Muscle of back (tissue), 13 donors: ENCODE data around the gene SMYD5. TPM values are rescaled to one million over a fixed set of nuclear protein-coding genes. Genes with fewer than 3 reads are reported as not detected.
A peak's percentile ranks its signal among the peaks of the same experiment; 100 is the strongest.
"Not testable (repeated sequence)": the region's sequence is repeated elsewhere in the genome, so short reads cannot be mapped to it uniquely, and the experiment has no call there.

Source experiments
- DNase-seq, 3 donors: peaks; one replicate each; pipeline versions ENCODE4 v3.0.0 to v3.0.0-alpha.2; 2013
- long read RNA-seq, 9 donors: transcript quantifications; one replicate each; lab custom pipeline, GENCODE V29; 2026
- polyA plus RNA-seq, 10 donors: library from polyadenylated mRNA; unstranded; fragments of 120-200 nt; gene quantifications; one replicate each; pipeline ENCODE4 v1.2.1, GENCODE V29; 2013; ENCODE audit not compliant: insufficient read length in 10 of 10

The SMYD5 gene
- 10 to 100 TPM; 29.5 to 35.7 (median 32.1) TPM for polyA plus RNA-seq
- long read RNA-seq, donor 1, partial matches to known transcripts, result 29 of 30 reads
- long read RNA-seq, donor 1, other reads (novel, unspliced or antisense), result 0 of 30 reads
- long read RNA-seq, donor 2, partial matches to known transcripts, result 0 of 3 reads
- long read RNA-seq, donor 2, other reads (novel, unspliced or antisense), result 0 of 3 reads
- long read RNA-seq, donor 3, result 0 reads
- long read RNA-seq, donor 4, partial matches to known transcripts, result 0 of 1 reads
- long read RNA-seq, donor 4, other reads (novel, unspliced or antisense), result 0 of 1 reads
- long read RNA-seq, donor 5, partial matches to known transcripts, result 46 of 98 reads
- long read RNA-seq, donor 5, other reads (novel, unspliced or antisense), result 50 of 98 reads
- long read RNA-seq, donor 6, transcript SMYD5-202 (13 exons, 2,593 nt), result major isoform, 5 of 88 reads
- long read RNA-seq, donor 6, partial matches to known transcripts, result 83 of 88 reads
- long read RNA-seq, donor 6, other reads (novel, unspliced or antisense), result 0 of 88 reads
- long read RNA-seq, donor 7, partial matches to known transcripts, result 0 of 1 reads
- long read RNA-seq, donor 7, other reads (novel, unspliced or antisense), result 0 of 1 reads
- long read RNA-seq, donor 8, partial matches to known transcripts, result 27 of 28 reads
- long read RNA-seq, donor 8, other reads (novel, unspliced or antisense), result 0 of 28 reads
- long read RNA-seq, donor 9, partial matches to known transcripts, result 0 of 1 reads
- long read RNA-seq, donor 9, other reads (novel, unspliced or antisense), result 0 of 1 reads

DNA sequence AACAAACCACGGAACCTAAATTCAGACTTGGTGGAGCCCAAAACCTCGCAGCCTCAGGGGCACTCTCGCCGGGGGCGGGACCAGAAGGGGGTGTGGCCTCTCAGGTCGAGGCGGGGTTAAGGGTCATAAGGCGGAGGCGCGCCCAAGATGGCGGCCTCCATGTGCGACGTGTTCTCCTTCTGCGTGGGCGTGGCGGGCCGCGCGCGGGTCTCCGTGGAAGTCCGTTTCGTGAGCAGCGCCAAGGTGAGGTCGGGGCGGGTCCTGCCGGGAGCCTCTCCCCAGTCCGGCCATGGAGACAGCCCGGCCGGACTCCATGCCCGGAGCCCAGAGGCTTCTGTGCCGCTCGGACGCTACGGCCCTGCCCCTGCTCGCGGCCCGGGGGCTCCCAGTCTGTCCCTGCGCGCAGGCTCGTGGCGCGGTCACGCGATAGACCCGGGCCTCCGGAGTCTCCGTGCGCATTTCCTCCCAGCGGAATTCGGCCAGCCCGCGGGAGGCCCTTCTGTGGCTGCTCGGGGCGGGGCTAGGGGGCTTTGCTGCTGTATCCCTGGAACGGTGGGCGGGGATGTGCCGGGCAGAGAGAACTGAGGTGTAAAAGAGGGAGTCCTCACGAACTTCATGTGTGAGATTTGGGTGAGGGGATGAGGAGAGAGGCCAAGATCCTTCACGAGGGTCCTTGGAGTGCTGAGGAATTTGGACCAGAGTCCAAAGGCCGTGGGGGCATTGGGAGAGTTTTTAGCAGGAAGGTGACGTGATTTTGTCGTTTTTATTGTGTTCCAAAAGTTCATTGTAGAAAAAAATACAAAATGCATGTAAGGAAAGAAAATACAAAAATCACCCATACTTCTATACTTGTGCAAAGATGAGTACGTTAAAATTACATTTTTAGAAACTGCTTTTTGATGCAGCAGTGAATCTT lies at the start of gene SMYD5:
Gene SMYD5 (plus strand): TSS at position 126 of the 916 bp plus-strand sequence. CDS start 22 bp downstream, at position 148.
- peak; percentile 68 to 92 (median 83) for DNase-seq

DNA sequence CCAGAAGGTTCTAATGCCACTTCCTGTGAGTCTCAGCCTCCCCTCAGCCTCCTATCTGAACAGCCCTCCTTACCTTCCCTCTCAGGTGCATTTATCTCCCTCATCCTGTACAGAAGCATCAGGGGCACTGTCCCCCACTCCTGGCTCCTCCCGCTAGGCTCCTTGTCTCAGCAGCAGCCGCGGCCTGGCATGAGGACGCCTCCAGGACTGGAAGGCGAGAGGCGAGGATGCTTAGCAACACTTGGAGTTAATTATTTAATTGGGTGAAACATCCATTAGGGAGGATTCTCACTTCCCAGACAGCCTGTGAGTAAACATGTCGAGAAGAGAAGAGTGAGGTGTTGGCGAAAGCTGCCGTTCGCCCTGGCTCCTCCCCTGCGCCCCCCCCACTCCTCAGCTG lies 48.1 kb upstream of the SMYD5 start:
- DNase-seq, result not testable (repeated sequence)

DNA sequence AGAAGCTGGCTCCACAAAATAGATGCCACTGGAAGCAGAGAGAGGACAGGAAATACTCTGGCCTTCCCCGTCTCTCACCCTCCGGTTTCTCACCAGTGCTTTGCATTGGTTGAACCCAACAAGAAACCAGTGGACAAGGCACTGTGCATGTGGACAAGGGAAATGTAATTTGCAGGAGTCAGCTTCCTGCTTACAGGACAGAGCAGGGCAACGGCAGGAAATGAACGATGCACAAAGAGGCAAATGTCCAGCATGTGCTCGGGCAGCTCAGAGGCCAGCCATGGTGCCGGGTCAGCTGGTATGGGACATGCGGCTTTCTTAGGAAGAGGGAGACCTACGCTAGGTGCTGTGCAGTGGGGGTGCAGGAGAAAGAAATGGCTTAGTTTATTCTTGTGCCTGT lies 47.2 kb upstream of the SMYD5 start:
- DNase-seq, result not testable (repeated sequence)

DNA sequence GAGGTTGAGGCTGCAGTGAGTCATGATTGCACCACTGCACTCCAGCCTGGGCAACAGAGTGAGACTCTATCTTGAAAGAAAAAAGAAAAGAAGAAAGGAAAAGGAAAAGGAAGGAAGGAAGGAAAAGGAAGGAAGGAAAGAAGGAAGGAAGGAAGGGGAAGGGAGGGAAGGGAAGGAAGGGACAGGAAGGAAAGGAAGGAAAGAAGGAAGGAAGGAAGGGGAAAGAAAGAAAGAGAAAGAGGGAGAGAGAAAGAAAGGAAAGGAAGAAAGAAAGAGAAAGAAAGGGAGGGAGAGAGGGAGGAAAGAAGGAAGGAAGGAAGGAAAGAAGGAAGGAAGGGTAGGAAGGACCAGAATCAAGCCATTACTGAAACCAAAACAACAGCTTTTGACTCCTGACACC lies 45.7 kb upstream of the SMYD5 start:
- not testable (repeated sequence) for DNase-seq

DNA sequence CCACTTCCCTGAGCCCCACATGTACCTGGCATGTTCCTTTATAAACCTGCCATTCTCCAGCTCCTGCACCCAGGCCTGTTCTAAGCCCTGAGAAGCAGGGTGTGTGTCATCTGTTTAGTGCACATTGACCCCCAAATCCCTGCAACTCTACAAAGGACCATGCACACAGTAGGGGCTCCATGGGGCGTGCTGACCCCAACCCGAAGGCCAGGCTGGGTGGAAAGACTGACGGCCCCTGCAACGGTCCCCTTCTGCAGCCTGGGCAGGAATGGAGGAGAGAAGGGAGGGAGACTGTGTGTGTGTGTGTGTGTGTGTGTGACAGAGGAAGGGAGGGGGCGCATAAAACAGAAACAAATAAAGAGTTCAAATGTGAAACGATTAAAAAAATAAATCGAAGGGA lies 43.7 kb upstream of the SMYD5 start:
- DNase-seq, result not testable (repeated sequence)

DNA sequence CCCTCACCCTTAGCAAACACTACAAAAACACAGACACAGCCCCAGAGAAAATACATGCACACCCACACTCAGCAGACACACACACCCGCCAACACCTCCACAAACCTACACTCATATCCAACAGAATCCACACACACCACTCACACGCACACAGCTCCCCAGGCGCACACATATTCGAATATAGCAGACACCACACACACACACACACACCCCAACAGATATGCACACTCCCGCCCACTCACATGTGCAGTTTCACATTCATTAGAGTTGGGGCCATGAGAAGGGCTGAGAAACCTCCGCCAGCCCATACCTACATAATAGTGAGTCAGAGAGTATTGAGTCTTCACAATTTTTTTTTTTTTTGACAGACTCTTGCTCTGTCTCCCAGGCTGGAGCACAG lies 41.1 kb upstream of the SMYD5 start:
- no peak for DNase-seq

DNA sequence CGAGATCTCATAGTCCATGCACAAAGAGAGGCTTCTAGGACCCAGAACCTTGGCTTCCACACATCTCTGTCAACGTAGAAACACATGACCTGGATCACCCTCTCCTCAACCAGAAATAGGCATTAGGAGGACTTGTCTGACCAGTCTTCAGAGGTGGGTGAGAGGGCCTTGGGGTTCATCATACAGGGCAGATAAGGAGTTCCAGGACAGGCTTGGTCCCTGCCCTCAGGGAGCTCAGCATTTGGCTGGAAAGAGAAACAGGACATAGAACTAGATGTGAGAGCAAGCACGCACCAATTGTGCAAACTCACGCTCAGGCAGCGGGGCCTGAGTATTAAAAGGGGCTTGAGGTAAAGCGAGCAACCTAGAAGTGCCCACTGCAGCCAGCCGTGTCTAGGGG lies 40.3 kb upstream of the SMYD5 start:
- DNase-seq, result no peak

DNA sequence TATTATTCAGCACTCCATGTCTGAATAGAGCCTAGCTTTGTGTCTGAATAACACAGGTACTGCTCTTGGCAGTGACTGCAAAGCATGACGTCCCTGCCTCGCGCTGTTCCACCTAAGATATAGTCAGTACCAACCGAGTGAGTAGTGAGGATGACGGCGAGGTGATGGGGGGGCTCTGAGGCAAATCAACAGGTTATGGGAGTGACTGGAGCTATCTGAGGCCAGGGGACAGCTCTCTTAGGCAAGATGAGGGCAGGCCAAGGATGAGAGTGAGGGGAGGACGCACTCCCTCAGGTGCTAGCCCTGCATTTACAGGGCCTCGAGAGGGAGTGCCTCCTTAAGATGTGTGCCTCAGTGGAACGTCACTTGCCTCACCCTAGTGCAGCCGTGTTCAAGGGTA lies 39.8 kb upstream of the SMYD5 start:
- DNase-seq, result no peak

DNA sequence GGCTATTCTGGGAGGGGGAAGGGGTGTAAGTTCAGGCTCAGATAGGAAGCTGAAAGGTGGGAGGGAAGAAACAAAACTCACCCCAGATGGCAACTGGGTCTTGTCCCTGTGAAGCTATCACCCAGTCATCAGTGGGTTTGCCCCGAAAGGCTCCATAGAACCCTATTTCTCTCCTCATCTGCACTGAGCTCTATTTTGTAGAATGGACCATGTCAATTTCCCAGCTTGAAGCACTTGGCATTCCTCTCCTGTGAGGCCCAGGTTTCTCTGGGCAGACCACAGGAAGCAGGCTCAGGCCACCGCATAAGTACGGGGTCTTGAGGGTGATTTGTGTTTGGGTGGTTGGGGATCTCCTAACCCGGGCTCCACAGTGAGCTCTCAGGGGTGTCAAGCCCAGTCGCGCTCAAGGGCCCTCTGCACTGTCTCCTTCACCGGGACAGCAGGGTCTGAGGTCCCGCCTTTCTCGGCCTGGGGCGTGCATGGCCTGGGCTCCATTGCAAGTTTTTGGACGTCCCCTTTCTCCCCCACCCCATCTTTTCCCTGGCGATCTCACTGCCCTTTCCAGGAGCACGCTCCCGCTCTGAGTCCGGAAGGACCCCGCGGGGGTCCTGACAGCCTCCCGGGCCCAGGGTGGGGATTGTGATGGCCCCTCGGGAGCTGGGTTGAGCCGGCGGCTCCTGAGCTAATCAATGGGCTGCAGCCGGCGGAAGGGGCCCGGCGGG lies 38.9 kb upstream of the SMYD5 start:
- DNase-seq, result peak in 1 of 3 donors; percentile 22

DNA sequence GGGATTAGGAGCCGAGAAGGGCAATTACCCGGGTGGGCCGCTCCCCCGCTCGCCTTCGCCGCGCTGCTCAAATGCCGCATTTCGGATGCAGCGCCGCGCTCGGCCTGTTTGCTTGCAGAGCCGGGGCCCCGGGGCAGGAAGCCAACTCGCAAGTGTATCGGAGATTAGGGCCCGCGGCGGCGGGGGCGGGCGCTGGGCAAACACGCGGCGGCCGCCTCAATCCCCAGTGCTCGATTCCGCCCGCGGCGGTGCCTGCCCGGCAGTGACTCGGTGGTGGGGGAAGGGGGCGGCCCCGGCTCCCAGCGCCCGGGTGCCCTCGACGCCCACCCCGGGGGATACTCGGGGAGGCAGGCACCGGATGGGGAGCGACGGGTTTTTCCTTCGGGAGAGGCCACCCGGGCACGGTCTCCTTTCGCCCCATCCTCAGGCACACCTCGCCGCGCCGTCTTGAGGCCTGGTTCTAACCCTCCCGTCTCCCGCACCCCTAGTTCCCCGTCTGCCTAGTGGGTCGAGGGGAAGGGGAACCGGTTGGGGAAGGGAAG lies 38.3 kb upstream of the SMYD5 start:
- DNase-seq, result peak; percentile 43 to 78 (median 69)

DNA sequence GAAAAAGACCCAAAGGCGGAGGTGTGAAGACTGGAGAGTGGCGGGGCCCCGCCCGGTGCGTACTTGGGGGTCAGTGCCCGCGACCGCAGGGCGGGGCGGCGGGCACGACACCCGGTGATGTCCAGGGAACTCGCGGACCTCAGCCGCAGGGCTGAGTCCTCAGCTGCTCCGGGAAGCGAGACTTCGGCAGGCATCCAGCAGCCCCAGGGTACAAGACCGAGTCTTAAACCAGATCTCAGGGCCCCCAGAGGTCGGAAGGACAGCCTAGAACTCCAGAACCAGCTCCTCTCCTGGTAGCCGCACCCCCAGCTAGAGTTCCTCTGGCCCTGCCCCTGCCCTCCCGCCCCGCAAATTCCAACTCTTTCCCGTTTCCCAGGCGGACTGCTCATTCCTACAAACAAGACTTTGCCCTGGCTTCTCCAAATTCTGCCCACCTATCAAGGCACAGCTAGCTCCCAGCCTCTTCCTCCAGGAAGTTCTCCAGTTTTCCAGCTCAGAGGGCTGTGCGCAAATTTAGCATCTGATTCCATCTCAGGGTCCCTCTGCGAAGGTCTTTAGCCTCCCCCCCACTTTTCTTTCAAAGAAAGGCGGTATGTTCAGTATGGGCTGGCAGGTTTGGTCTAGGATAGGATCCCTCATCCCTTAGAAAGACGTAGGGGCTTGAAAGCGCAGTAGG lies 37.7 kb upstream of the SMYD5 start:
- DNase-seq, result peak in 2 of 3 donors; percentile 11 to 39

DNA sequence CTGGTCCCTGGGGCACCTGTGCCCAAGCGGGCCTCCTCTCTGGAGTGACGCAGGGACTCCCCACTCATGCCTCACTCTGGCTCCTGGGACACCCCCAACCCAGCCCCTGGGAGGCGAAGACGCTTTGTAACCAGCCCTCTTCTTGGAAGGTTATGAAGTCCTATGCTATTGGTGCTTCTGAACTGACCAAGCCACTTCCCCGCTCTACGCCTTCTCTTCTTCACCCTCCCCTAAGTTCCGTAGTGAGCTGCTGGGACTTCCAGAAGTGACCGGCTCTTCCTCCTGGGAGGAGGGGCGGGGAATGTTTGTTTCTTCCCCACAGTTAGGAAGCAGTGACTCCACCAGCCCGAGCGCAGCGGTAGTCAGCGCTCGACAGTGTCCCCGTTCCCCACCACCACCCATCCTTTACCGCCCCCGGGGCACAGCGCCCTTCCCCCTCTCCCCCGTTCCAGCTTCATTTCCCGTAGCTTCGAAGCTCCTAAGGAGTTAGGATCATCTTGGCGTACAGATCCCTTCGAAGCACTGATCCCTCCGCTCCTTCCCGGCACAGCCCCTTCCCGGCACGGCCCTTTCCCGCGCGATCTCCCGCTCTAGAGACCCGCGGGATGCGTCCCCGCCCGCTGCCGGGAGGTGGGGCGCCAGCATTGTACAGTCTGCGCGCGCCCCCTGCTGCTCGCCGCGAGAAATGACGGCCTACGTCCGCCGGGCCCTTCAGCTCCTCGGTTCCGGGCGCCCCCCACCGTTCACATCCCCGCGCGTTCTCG lies 37.0 kb upstream of the SMYD5 start:
- peak; percentile 78 to 96 (median 91) for DNase-seq

DNA sequence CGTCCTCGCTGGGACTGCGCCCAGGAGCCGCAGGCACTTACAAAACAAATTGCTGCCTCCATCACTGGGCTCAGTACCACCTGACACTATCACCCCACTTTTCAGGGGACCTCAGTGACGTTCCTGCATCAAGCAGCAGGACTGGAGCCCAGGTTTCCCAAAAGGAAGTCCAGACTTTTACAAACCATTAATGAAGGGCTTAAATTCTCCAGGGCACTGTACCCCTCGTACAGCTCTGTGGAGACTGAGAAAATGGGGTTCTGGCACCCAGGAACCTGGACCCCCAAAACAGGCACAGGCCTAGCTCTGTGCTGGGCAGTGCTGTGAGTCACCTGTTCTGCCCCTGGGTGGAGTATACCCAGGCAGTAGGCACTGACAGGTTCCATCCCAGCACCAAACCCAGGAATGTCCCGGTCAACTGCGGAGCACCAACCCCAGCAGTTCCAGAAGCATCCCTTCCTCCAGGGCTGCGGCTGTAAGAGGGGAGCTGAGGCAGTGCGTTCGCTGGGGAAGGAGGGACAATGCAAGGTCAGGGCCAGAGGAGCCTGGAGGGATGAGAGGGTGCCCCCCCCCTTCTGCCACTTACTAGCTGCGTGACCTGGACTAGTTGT lies 36.3 kb upstream of the SMYD5 start:
- no peak for DNase-seq

DNA sequence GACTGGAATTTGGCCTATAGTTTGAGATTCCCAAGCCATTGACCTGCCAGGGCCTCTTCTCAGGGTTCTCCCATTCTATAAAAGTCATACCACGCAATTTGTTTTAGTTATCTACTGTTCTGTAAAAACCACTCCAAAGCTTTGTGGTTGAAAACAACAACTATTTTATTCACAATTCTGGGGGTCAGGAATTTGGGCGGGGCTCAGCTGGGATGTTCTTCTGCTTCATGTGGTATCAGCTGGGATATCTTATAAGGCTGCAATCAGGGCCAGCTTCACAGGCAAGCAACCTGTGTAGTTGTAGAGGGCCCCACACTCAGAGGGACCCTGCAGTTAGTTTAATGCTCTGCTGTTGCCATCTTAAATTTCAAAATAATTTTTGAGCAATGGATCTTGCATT lies 28.1 kb upstream of the SMYD5 start:
- no peak for DNase-seq

DNA sequence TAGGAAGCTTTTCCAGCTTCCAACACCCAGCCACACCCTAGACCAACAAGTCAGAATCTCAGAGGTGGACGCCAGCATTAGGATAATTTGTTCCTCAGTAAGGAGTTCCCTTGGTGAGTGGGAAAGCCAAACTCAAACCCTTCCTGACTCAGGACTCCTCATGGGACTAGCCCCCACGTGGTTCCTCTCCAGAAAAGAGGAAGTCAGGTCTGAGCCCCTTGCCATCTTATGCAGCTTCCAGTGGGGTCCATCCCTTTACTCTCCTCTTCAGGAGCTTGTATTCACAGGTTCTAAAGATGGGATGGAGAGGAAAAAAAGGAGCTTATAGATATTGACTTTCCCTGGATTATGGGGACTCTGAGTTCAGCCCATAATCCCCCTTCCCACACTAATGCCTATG lies 26.5 kb upstream of the SMYD5 start:
- DNase-seq, result no peak

DNA sequence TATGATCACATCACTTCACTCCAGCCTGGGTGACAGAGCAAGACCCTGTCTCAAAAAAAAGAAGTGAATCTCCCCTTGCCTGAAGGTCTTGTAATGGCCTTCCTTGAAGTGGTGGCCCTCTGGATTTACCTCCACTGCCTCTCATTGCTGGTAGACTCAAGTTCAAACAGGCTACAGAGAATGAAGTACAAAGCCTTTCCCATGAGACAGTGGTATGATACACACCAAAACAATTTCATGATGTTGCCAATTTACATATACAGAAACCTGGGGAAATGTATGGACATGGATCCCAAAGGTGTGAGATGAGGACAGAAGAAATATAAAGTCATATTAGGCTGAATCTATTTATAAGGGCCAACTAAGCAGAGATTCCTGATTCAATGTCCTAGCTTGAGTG lies 16.5 kb upstream of the SMYD5 start:
- DNase-seq, result no peak

DNA sequence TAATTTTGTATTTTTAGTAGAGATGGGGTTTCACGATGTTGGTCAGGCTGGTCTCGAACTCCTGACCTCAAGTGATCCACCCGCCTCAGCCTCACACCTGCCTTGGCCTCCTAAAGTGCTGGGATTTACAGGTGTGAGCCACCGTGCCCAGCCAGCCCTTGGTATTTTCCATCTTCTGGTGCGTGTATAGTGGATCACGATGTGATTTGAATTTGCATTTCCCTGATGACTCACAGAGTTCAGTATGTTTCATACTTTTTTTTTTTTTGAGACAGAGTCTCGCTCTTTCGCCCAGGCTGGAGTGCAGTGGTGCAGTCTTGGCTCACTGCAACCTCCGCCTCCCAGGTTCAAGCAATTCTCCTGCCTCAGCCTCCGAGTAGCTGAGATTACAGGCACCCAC lies 13.8 kb upstream of the SMYD5 start:
- DNase-seq, result not testable (repeated sequence)

DNA sequence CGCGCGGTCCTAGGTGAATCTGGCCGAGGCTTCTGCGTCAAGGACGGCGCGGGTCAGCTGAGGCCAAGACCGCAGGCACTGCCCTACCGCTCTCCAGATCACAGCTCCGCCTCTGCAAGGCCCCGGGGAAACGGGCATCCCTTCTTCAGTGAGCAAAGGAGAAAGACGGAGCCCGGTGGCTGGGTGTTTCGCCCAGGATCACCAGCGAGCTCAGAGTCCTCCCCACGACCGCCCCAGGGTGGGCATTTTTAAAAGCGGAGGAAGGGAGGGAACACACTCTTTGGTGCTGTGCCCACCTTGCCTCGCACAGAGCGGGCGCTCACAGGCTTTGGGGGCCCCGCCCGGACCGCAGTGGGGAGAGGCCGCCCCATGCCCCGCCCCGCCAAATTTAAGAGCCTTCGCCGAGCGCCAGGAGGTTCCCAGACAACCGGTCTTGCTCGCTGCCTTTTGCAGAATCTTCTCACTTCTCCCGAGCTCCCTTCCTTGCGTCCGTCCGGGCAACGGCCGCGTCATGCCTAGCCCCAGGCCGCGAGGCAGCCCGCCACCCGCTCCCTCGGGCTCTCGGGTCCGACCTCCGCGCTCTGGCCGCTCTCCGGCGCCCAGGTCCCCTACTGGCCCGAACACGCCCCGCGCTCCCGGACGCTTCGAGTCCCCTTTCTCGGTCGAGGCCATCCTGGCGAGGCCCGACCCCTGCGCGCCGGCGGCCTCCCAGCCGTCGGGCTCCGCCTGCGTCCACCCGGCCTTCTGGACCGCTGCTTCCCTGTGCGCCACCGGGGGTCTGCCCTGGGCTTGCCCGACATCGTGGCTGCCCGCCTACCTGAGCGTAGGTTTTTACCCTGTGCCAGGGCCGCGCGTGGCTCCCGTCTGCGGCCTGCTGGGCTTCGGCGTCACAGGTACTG lies 11.6 kb upstream of the SMYD5 start, which contains the start of gene NOTO:
Gene NOTO (plus strand): TSS at position 419 of the 899 bp plus-strand sequence. CDS start 93 bp downstream, at position 512.
- DNase-seq, result peak in 1 of 3 donors; percentile 28
